UCSD-AML1 (cell line): ENCODE results near the gene ETDC.

Source experiments
- DNase-seq: peaks from one replicate; lab custom pipeline; 2025; ENCODE audit not compliant: unreplicated experiment; lab: John Stamatoyannopoulos, UW

The ETDC gene

DNA sequence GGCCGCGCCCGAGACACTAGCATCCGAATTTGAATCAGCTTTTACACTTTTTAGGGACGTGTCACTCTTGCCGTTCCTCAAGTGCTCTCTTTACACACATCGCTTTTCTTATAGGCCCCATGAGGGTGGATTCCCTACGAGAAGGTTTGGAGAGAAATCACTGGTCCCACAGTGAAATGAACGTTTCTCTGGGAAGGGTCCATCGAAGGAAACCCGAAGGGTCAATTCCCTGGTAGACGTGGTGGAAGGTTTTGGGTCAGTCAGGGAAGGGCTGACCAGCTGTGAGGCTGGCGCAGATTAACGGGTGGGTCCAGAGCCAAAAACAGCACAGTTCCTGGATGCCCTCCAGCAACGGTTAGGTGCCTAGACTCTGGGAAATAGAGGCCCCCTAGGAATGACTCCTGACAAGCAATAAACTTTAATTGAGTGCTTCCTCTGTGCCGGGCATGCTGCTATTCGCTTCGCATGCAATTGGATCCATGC lies 35.9 kb downstream of the ETDC start:
- no peak for DNase-seq

DNA sequence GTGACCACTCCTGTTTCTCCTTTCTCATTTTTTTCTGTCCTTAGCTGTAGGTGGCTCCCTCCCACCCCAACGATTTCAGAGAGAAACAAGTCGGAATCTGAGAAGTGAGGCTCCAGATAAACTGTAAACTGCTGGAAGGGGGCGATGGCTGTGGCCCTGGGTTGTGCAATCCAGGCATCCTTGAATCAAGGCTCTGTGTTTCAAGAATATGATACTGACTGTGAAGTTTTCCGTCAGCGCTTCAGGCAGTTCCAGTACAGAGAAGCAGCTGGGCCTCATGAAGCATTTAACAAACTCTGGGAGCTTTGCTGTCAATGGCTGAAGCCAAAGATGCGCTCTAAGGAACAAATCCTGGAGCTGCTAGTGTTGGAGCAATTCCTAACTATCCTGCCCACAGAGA lies 37.7 kb downstream of the ETDC start:
- DNase-seq = no peak

DNA sequence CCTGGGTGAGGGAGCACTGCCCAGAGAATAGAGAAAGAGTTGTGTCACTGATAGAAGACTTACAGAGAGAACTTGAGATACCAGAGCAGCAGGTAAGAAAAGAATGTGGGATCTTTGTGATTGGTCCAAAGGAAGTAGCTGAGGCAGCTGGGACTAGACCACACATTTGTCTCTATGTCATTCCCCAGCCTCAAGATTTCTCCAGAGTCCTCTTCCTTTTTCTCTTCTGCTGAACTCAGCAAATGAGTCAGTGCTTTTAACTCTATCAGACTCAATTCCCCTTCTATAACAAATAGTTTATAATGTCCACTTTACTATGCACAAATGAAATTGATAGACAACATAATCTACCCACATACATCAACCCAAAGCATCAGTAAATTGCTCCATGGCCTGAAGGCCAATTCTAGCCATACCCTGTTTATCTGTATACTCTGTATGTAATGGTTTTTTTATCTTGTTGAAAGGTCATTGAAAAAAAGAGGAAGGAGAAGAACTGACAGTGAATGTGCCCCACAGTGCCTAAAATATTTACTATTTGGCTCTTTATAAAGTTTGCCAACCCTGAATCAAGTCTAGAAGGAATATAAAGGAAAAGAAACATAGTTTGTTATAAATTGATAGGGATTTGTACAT lies 38.2 kb downstream of the ETDC start:
- DNase-seq = no peak

DNA sequence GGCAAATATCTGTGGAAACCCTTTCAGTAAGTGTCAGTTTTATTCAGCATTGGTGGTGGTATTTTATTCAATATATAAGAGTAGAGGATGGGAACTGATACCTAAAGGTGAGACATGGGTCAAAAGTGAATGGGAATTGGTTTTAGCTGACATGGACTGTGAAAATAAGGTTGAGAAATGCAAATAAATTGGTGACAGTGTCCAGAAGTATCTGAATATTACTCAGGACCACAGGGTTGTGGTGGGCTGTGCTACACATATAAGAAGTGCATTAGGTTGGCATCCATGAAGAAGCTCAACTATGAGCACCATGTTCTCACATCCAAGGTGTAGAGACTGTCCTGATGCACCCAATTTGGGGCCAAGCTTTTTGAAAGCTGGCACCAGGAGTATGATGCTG lies 45.0 kb downstream of the ETDC start:
- DNase-seq = no peak
